ES-I3 (cell line): ENCODE results near the gene GPATCH1.
A peak's percentile ranks its signal among the peaks of the same experiment; 100 is the strongest.

Source experiments
- H3K36me3 ChIP-seq: 2 replicates; pipeline ENCODE4 v1.6.1; 2013; ENCODE audit warnings: mild to moderate bottlenecking, low read length, control low read depth, moderate library complexity; ENCODE audit not compliant: insufficient read depth
- H3K4me1 ChIP-seq: 2 replicates; pipeline ENCODE4 v1.6.1; 2013; ENCODE audit warnings: mild to moderate bottlenecking, control low read depth, low read length; ENCODE audit not compliant: insufficient read depth
- H3K9ac ChIP-seq: 2 replicates; pipeline ENCODE4 v1.6.1; 2013; ENCODE audit warnings: low read depth, mild to moderate bottlenecking, low read length, moderate library complexity
- H3K9me3 ChIP-seq: 2 replicates; pipeline ENCODE4 v1.6.1; 2013; ENCODE audit warnings: mild to moderate bottlenecking, low read length, moderate library complexity; ENCODE audit not compliant: control insufficient read depth, insufficient read depth

Gene GPATCH1

GRCh38 chr19:33171222-33171795, 90.3 kb downstream of the GPATCH1 start:
- Histone ChIP-seq H3K9me3 (no peaks in the 10 kb centered on the region; the same call in 1 of the 2 replicates), H3K9ac (no peak overlapping the region), H3K4me1 (peaks cover 6% of the 10 kb centered on the region; the same call in 1 of the 2 replicates), H3K36me3 (no peaks in the 10 kb centered on the region)

- H3K9me3 ChIP-seq: no peaks in the 10 kb centered on the region; the same call in 1 of the 2 replicates
- no peaks in the 10 kb centered on the region for H3K36me3 ChIP-seq
- H3K4me1 ChIP-seq: peaks cover 6% of the 10 kb centered on the region; the same call in 1 of the 2 replicates
- no peak overlapping the region for H3K9ac ChIP-seq
Measured at GRCh38 chr19:33171916-33172359, 91.0 kb downstream of the GPATCH1 start.

GRCh38 chr19:33174186-33174585, 93.2 kb downstream of the GPATCH1 start:
- H3K4me1 ChIP-seq: peaks cover 6% of the 10 kb centered on the region; the same call in 1 of the 2 replicates
- no peak overlapping the region for H3K9ac ChIP-seq

GRCh38 chr19:33175156-33175782, 94.3 kb downstream of the GPATCH1 start:
- Histone ChIP-seq H3K36me3 (no peaks in the 10 kb centered on the region), H3K9me3 (no peaks in the 10 kb centered on the region), H3K9ac (peak overlapping the region; percentile 92; the same call in 1 of the 2 replicates), H3K4me1 (peaks cover 6% of the 10 kb centered on the region; the same call in 1 of the 2 replicates)

More at GRCh38 chr19:33174186-33174585, 93.2 kb downstream of the GPATCH1 start:
- Histone ChIP-seq H3K36me3 (no peaks in the 10 kb centered on the region), H3K9me3 (no peaks in the 10 kb centered on the region; the same call in 1 of the 2 replicates)

- no peaks in the 10 kb centered on the region for H3K36me3 ChIP-seq
- H3K9ac ChIP-seq: peak overlapping the region; percentile 92
- peaks cover 6% of the 10 kb centered on the region; the same call in 1 of the 2 replicates for H3K4me1 ChIP-seq
- H3K9me3 ChIP-seq: no peaks in the 10 kb centered on the region
Measured at GRCh38 chr19:33175886-33176669, 95.1 kb downstream of the GPATCH1 start.

- H3K36me3 ChIP-seq: no peaks in the 10 kb centered on the region
- H3K4me1 ChIP-seq: peaks cover 6% of the 10 kb centered on the region; the same call in 1 of the 2 replicates
- peak overlapping the region; percentile 92 for H3K9ac ChIP-seq
- H3K9me3 ChIP-seq: no peaks in the 10 kb centered on the region
Measured at GRCh38 chr19:33176670-33177416, 95.9 kb downstream of the GPATCH1 start.

- no peaks in the 10 kb centered on the region for H3K36me3 ChIP-seq
- H3K9ac ChIP-seq: peak overlapping the region; percentile 92
- H3K4me1 ChIP-seq: peaks cover 6% of the 10 kb centered on the region; the same call in 1 of the 2 replicates
- H3K9me3 ChIP-seq: no peaks in the 10 kb centered on the region
Measured at GRCh38 chr19:33177417-33177979, 96.5 kb downstream of the GPATCH1 start.
